IPS DF 6.9 (cell line): ENCODE data around the gene AATF.

Source experiments
- DNase-seq: peaks from one replicate; pipeline ENCODE4 v3.0.0-alpha.2; 2013; ENCODE audit warnings: low read depth, low spot score
- H3K27ac ChIP-seq: one replicate; pipeline ENCODE4 v1.5.1; 2013; ENCODE audit warnings: low read length, control low read depth
- H3K27me3 ChIP-seq: 2 replicates; pipeline ENCODE4 v1.6.1; 2013; ENCODE audit warnings: mild to moderate bottlenecking, low read length; ENCODE audit not compliant: control insufficient read depth, insufficient read depth
- H3K36me3 ChIP-seq: 2 replicates; pipeline ENCODE4 v1.6.1; 2013; ENCODE audit warnings: low read length; ENCODE audit not compliant: control insufficient read depth, insufficient read depth
- H3K4me1 ChIP-seq: 2 replicates; pipeline ENCODE4 v1.6.1; 2013; ENCODE audit warnings: low read length; ENCODE audit not compliant: control insufficient read depth, insufficient read depth
- H3K4me3 ChIP-seq: 2 replicates; pipeline ENCODE4 v1.5.1; 2013; ENCODE audit warnings: mild to moderate bottlenecking, low read length
- H3K9me3 ChIP-seq: 2 replicates; pipeline ENCODE4 v1.6.1; 2013; ENCODE audit warnings: low read length, inconsistent platforms; ENCODE audit not compliant: control insufficient read depth, insufficient read depth
- WGBS: extraction: QIAGEN DNeasy Blood & Tissue Kit; methylation state at CpG from one replicate; pipeline ENCODE4 v1.1.7; 2013; ENCODE audit warnings: mixed read lengths, missing lambda C conversion rate; ENCODE audit not compliant: insufficient read length, insufficient coverage; 5-methylcytosine and 5-hydroxymethylcytosine counted together

AATF gene

DNA sequence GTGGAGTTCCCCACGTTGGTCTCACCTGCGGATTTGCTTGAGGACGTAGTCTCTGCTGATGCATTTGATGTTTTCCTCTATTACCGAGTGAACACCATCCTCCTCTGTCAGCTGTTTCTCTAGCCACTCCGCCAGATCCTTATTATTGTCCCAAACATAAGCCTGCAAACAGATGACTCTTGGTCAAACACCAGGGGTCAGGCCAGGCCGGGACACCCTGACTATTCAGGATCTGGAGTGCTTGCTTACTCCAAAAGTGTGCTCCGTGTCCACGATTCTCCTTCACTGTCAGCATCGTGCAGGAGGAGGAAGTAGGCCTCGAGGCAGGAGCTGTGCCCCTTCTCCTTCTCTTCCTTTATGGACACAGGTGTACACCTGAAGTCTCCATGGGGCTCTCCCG, 140.2 kb downstream of the AATF start:
- Histone ChIP-seq H3K9me3 (no peaks in the 10 kb centered on the region), H3K36me3 (peaks cover 16% of the 10 kb centered on the region; the same call in 1 of the 2 replicates), H3K27me3 (no peaks in the 10 kb centered on the region), H3K4me3 (no peak overlapping the region), H3K27ac (no peak overlapping the region), H3K4me1 (no peaks in the 10 kb centered on the region; the same call in 1 of the 2 replicates)
- no peak for DNase-seq
- no CpG with 5 or more reads among the region's 11 CpGs for WGBS

DNA sequence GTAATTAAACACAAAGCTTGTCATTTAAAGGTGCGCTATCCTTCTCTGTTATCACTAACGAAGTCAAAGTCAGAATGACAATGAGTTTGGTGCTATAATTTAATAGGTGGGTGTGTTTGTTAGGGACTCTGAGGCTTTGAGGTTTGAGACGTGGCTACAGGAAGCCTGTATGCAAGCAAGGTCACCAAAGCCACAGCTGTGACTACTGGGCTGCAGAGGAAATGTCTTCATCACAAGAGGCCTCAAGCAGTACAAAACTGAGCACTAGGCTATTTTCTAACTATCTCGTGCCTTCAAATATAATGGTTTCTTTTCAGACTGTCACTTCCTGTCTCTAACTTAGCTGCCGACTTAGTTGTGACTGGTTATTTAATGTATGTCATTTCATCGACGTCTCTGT, 141.2 kb downstream of the AATF start:
- Histone ChIP-seq H3K9me3 (no peaks in the 10 kb centered on the region), H3K36me3 (peaks cover 19% of the 10 kb centered on the region; the same call in 1 of the 2 replicates), H3K27me3 (no peaks in the 10 kb centered on the region), H3K4me1 (no peaks in the 10 kb centered on the region; the same call in 1 of the 2 replicates), H3K4me3 (no peak overlapping the region), H3K27ac (no peak overlapping the region)
- DNase-seq: no peak
- no CpG with 5 or more reads among the region's 7 CpGs for WGBS

DNA sequence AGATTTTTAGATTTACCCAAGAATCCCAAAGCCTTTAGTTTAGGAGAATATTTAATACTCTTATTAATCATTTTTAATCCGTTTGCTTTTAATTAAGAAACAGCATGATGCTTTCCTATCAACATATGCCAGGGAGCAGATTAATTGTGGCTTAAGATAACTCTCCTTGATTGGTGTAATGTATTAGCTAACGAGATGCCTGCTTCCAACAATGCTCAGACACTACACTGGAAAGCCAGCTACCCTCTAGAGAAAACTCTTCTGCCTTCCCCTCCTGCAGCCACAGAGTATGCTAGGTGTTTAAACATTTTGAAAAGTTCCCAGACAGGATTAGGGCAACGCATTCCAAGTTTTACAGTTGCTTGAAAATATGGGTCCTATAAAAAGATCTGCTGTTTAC, 142.2 kb downstream of the AATF start:
- DNase-seq: no peak
- H3K27ac ChIP-seq: no peak overlapping the region
- H3K4me1 ChIP-seq: no peaks in the 10 kb centered on the region; the same call in 1 of the 2 replicates
- H3K9me3 ChIP-seq: no peaks in the 10 kb centered on the region
- H3K4me3 ChIP-seq: no peak overlapping the region
- H3K36me3 ChIP-seq: peaks cover 15% of the 10 kb centered on the region; the same call in 1 of the 2 replicates
- H3K27me3 ChIP-seq: no peaks in the 10 kb centered on the region
- no CpG with 5 or more reads among the region's 3 CpGs for WGBS

DNA sequence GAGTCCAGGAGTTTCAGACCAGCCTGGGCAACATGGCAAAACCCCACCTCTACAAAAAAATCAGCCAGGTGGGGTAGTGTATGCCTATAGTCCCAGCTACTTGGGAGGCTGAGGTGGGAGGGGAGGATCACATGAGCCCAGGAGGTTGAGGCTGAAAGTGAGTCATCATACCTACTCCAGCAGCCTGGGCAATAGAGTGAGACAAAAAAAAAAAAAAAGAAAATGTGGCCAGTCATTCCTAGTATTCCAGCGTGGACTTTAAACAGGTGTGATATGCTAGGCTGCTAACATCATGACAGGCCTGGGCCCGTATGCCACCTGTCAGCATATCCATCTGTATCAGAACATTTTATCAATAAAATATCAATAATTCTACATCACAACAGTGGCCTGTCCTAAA, 143.3 kb downstream of the AATF start:
- Histone ChIP-seq H3K4me1 (no peaks in the 10 kb centered on the region; the same call in 1 of the 2 replicates), H3K27me3 (no peaks in the 10 kb centered on the region), H3K27ac (no peak overlapping the region), H3K9me3 (no peaks in the 10 kb centered on the region), H3K4me3 (no peak overlapping the region), H3K36me3 (peaks cover 14% of the 10 kb centered on the region)
- DNase-seq: no peak
- no CpG with 5 or more reads among the region's 2 CpGs for WGBS

DNA sequence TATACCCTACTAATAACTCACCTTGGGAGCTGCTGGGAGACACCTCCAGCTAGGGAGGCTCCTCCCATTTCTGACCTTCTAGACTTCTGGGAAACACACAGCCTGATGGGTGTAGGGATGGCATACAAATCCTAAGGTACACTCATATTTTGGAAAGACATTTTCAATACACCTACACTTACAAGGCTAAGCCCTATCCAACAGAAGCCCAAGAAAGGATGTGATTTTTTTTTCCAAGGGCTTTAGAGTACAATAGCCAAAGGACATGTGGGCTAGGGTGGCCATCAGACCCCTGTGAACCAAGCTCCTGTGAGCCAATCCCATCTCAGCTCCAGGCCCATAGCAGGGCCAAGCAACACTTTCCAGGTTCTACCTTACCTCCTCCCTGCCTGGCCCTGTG, 143.9 kb downstream of the AATF start:
- Histone ChIP-seq H3K27me3 (no peaks in the 10 kb centered on the region), H3K9me3 (no peaks in the 10 kb centered on the region), H3K4me3 (no peak overlapping the region), H3K27ac (no peak overlapping the region), H3K4me1 (no peaks in the 10 kb centered on the region; the same call in 1 of the 2 replicates), H3K36me3 (peaks cover 16% of the 10 kb centered on the region)
- DNase-seq: no peak

DNA sequence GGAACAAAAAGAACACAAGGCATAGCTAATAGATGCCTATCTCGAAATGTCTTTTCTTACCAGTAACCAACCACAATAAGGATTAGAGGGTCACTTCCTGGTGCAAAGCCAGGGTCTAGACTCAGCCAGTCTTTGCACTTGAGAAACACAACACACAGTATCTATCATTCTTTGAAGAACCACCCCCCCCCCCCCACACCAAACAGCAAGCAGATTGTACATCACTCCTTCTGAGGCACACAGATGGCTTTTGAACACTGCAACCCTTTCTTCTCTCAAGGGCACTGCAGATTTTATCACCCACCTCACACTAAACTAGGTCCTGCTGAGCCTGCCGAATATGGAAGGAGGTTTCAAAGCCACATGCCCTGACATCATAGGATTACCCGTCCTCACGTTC, 145.6 kb downstream of the AATF start:
- WGBS: no CpG with 5 or more reads among the region's 4 CpGs
- no peaks in the 10 kb centered on the region for H3K9me3 ChIP-seq
- H3K4me1 ChIP-seq: no peaks in the 10 kb centered on the region; the same call in 1 of the 2 replicates
- peaks cover 19% of the 10 kb centered on the region for H3K36me3 ChIP-seq
- H3K4me3 ChIP-seq: no peak overlapping the region
- H3K27me3 ChIP-seq: no peaks in the 10 kb centered on the region
- no peak overlapping the region for H3K27ac ChIP-seq
- no peak for DNase-seq

DNA sequence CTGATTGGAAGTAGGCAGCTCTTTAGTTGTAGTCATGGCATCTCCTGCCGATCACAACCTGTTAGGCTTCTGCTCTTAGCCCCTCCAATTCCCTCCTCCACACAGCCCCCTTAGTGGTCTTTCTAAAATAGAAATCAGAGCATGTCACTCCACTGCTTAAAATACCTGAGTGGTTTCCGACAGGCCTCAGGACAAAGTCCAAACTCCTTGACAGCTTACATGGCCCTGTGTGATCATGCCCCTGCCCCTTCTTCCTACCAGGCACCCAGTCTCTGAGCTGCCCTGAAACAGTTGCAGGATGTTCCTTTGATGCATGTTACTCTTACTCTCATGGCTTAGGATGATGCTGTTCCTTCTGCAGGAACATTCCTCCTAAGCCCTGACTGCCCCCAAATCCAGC, 147.3 kb downstream of the AATF start:
- H3K36me3 ChIP-seq: peaks cover 16% of the 10 kb centered on the region
- WGBS: no CpG with 5 or more reads among the region's 2 CpGs
- no peaks in the 10 kb centered on the region for H3K27me3 ChIP-seq
- no peak overlapping the region for H3K27ac ChIP-seq
- H3K4me1 ChIP-seq: no peaks in the 10 kb centered on the region
- H3K4me3 ChIP-seq: no peak overlapping the region
- H3K9me3 ChIP-seq: no peaks in the 10 kb centered on the region
- no peak for DNase-seq

DNA sequence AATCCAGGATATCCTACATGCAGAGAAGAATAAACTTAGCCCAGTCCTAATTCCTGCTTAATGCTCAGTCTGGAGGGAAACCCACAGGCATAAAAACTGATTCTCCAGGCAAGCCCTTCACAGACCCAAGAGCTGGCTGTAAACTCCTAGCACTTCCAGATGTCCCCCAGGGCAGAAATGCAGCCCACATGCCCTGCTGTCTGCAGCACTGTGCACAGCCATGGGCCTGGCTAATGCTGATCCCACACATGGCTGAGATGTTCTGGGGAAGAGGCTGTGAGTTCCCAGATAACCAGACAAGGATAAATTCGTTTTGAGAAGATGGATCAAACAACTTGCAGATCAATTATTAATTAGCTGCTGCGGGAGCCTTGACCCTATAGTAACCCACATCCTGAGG, 148.4 kb downstream of the AATF start:
- peaks cover 16% of the 10 kb centered on the region for H3K36me3 ChIP-seq
- no peaks in the 10 kb centered on the region for H3K27me3 ChIP-seq
- peaks cover 2% of the 10 kb centered on the region; the same call in 1 of the 2 replicates for H3K4me1 ChIP-seq
- no CpG with 5 or more reads among the region's 2 CpGs for WGBS
- H3K4me3 ChIP-seq: no peak overlapping the region
- no peak for DNase-seq
- H3K27ac ChIP-seq: no peak overlapping the region
- H3K9me3 ChIP-seq: no peaks in the 10 kb centered on the region

DNA sequence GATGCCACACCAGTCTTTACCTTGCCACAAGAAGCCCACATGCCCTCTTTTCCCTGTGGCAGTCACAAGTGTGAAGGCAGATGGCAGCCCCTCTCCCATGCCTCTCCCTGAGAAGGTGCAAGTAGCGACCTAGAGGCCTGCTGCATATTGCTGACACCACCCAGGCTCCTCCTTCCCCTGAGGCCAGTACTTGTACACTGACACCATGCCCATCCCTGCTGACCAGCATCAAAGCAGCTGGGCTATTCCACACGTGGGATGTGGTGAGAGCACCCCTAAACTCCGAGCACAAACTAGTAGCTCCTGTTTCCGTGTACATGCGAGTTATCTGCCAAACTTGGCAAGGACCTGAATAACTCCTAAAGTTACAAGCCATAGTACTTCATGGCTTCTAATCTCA, 149.4 kb downstream of the AATF start:
- WGBS: no CpG with 5 or more reads among the region's 5 CpGs
- Histone ChIP-seq H3K27me3 (no peaks in the 10 kb centered on the region), H3K9me3 (no peaks in the 10 kb centered on the region), H3K4me3 (no peak overlapping the region), H3K4me1 (peaks cover 2% of the 10 kb centered on the region; the same call in 1 of the 2 replicates), H3K27ac (no peak overlapping the region), H3K36me3 (peaks cover 16% of the 10 kb centered on the region)
- no peak for DNase-seq

DNA sequence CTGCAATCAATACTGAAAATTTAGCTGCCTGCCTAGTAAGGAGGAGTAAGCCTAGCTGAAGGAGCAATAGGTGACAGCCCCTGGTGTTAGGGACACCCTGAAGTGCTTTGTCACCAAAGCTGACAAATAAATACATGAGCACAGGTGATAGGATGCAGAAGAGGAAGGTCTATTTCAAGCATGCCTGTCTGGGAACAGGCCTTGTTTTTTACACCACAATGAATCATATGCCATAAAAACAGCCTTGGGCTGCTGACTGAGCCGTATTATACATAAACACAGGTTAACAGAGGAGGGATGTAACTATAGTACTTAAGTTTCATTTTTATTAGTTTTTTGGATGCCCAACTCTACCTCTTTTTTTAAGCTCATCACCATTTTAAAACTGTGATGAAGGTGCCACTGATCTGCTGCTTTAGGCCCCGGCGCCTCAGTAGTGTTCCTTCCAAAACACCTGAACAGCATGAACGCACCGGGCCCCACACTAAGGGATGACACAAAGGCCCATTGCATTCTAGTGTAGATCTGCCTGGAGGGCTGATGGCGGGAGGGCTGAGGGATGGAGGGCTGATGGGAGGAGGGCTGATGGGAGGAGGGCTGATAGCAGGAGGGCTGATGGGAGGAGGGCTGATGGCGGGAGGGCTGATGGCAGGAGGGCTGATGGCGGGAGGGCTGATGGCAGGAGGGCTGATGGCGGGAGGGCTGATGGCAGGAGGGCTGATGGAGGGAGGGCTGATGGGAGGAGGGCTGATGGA, 150.3 kb downstream of the AATF start:
- WGBS: no CpG with 5 or more reads among the region's 9 CpGs
- no peak overlapping the region for H3K4me3 ChIP-seq
- no peaks in the 10 kb centered on the region for H3K9me3 ChIP-seq
- peaks cover 16% of the 10 kb centered on the region for H3K36me3 ChIP-seq
- H3K27me3 ChIP-seq: no peaks in the 10 kb centered on the region
- H3K4me1 ChIP-seq: peaks cover 2% of the 10 kb centered on the region; the same call in 1 of the 2 replicates
- DNase-seq: no peak
- H3K27ac ChIP-seq: no peak overlapping the region

DNA sequence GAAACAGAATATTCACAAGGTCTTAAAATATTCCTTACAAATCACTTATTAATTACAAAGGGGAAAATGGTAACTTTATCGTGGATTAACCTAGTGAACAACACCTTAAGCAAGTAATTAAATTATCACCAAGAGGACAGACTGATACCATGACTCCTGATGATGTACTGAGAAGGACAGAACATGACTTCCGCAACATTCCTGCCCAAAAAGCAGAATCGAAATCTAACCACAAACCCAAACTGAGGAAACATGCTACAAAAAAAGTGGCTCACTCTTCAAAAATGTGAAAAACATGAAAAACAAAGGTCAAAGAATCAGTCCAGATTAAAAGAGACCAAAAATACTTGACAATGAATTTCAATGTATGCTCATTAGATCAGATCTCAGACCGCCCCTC, 151.5 kb downstream of the AATF start:
- H3K36me3 ChIP-seq: peaks cover 12% of the 10 kb centered on the region
- no peaks in the 10 kb centered on the region for H3K27me3 ChIP-seq
- H3K4me3 ChIP-seq: no peak overlapping the region
- no peak for DNase-seq
- H3K4me1 ChIP-seq: peaks cover 2% of the 10 kb centered on the region; the same call in 1 of the 2 replicates
- H3K9me3 ChIP-seq: no peaks in the 10 kb centered on the region
- H3K27ac ChIP-seq: no peak overlapping the region
- no CpG with 5 or more reads among the region's 4 CpGs for WGBS
